NT2/D1 (cell line): ENCODE data around the gene TMEM53.
"Not testable (repeated sequence)": the region's sequence is repeated elsewhere in the genome, so short reads cannot be mapped to it uniquely, and the experiment has no call there.

ENCODE experiments used
- DNase-seq: peaks from one replicate; pipeline ENCODE4 v3.0.0-alpha.2; 2011; ENCODE audit warnings: low read depth, low spot score
- H3K27me3 ChIP-seq: 2 replicates; pipeline ENCODE4 v1.6.0; 2011; ENCODE audit warnings: mild to moderate bottlenecking; ENCODE audit not compliant: insufficient read length, insufficient read depth
- H3K36me3 ChIP-seq: 2 replicates; pipeline ENCODE4 v1.6.1; 2011; ENCODE audit warnings: mild to moderate bottlenecking, low read length, mixed read lengths; ENCODE audit not compliant: insufficient read depth, insufficient read length
- H3K4me1 ChIP-seq: 2 replicates; pipeline ENCODE4 v1.5.1; 2011; ENCODE audit not compliant: insufficient read depth, insufficient read length
- H3K4me3 ChIP-seq: 2 replicates; pipeline ENCODE4 v1.5.1; 2011; ENCODE audit warnings: low read depth; ENCODE audit not compliant: insufficient read length
- H3K9ac ChIP-seq: 2 replicates; pipeline ENCODE4 v1.6.0; 2011; ENCODE audit warnings: low read depth; ENCODE audit not compliant: insufficient read length
- H3K9me3 ChIP-seq: 2 replicates; pipeline ENCODE4 v1.5.1; 2011; ENCODE audit warnings: mild to moderate bottlenecking, low read length; ENCODE audit not compliant: insufficient read depth
- SUZ12 ChIP-seq: IDR thresholded peaks from 2 replicates; pipeline ENCODE4 v1.6.1; 2011; ENCODE audit not compliant: insufficient read length, insufficient read depth; ENCODE audit errors: extremely low read depth
- YY1 ChIP-seq: IDR thresholded peaks from 2 replicates; pipeline ENCODE4 v1.6.1; 2011; ENCODE audit not compliant: insufficient read length, insufficient read depth
- ZNF274 ChIP-seq: IDR thresholded peaks from 2 replicates; pipeline ENCODE4 v1.6.1; 2011; ENCODE audit warnings: mild to moderate bottlenecking, low read depth, low read length

Gene TMEM53

GRCh38 chr1:44670751-44671640, 3.3 kb downstream of the TMEM53 start:
- no peak for DNase-seq
- Histone ChIP-seq H3K4me3 (no peak overlapping the region), H3K9me3 (no peaks in the 10 kb centered on the region), H3K9ac (peak overlapping the region; percentile 24), H3K27me3 (no peaks in the 10 kb centered on the region), H3K4me1 (peaks cover 14% of the 10 kb centered on the region), H3K36me3 (peaks cover 4% of the 10 kb centered on the region)
- no peak for TF ChIP-seq ZNF274
- TF ChIP-seq YY1 = no peak
- no peak for TF ChIP-seq SUZ12

GRCh38 chr1:44666719-44667118, 7.6 kb downstream of the TMEM53 start:
- H3K36me3 ChIP-seq, H3K9me3 ChIP-seq, H3K9ac ChIP-seq, H3K4me3 ChIP-seq, H3K27me3 ChIP-seq, DNase-seq: not testable (repeated sequence)
- peaks cover 11% of the 10 kb centered on the region for H3K4me1 ChIP-seq

GRCh38 chr1:44664730-44665370, 9.4 kb downstream of the TMEM53 start:
- H3K9me3 ChIP-seq = no peaks in the 10 kb centered on the region
- H3K9ac ChIP-seq = no peak overlapping the region
- H3K27me3 ChIP-seq = no peaks in the 10 kb centered on the region
- peaks cover 4% of the 10 kb centered on the region for H3K36me3 ChIP-seq
- DNase-seq = no peak
- no peak overlapping the region for H3K4me3 ChIP-seq
- TF ChIP-seq SUZ12 = no peak
- no peak for TF ChIP-seq YY1
- TF ChIP-seq ZNF274 = no peak
- peaks cover 8% of the 10 kb centered on the region for H3K4me1 ChIP-seq

GRCh38 chr1:44663417-44663816, 10.9 kb downstream of the TMEM53 start:
- no peak for TF ChIP-seq YY1
- TF ChIP-seq ZNF274 = no peak
- TF ChIP-seq SUZ12 = no peak
- Histone ChIP-seq H3K9ac (no peak overlapping the region), H3K27me3 (no peaks in the 10 kb centered on the region), H3K36me3 (no peaks in the 10 kb centered on the region), H3K4me3 (no peak overlapping the region), H3K9me3 (no peaks in the 10 kb centered on the region), H3K4me1 (peaks cover 8% of the 10 kb centered on the region)
- DNase-seq = no peak

- H3K36me3 ChIP-seq = no peaks in the 10 kb centered on the region
- H3K4me3 ChIP-seq = no peak overlapping the region
- no peak for DNase-seq
- H3K9ac ChIP-seq = no peak overlapping the region
- no peak for TF ChIP-seq YY1
- TF ChIP-seq SUZ12 = no peak
- TF ChIP-seq ZNF274 = no peak
- no peaks in the 10 kb centered on the region for H3K27me3 ChIP-seq
- no peaks in the 10 kb centered on the region for H3K9me3 ChIP-seq
- peaks cover 12% of the 10 kb centered on the region for H3K4me1 ChIP-seq
Measured at GRCh38 chr1:44662683-44663030, 11.6 kb downstream of the TMEM53 start.

- H3K4me3 ChIP-seq = no peak overlapping the region
- H3K9me3 ChIP-seq = no peaks in the 10 kb centered on the region
- H3K27me3 ChIP-seq = no peaks in the 10 kb centered on the region
- H3K36me3 ChIP-seq = no peaks in the 10 kb centered on the region
- H3K4me1 ChIP-seq = peaks cover 12% of the 10 kb centered on the region
- no peak overlapping the region for H3K9ac ChIP-seq
- no peak for DNase-seq
- no peak for TF ChIP-seq SUZ12
- no peak for TF ChIP-seq YY1
- no peak for TF ChIP-seq ZNF274
Measured at GRCh38 chr1:44661781-44662682, 12.2 kb downstream of the TMEM53 start.

GRCh38 chr1:44660176-44660575, 14.1 kb downstream of the TMEM53 start:
- H3K27me3 ChIP-seq = no peaks in the 10 kb centered on the region
- H3K9me3 ChIP-seq = no peaks in the 10 kb centered on the region
- peaks cover 16% of the 10 kb centered on the region for H3K4me1 ChIP-seq
- no peak for TF ChIP-seq ZNF274
- no peak for TF ChIP-seq YY1
- no peak for TF ChIP-seq SUZ12
- no peaks in the 10 kb centered on the region for H3K36me3 ChIP-seq
- H3K9ac ChIP-seq = peak overlapping the region; percentile 22
- no peak overlapping the region for H3K4me3 ChIP-seq
- DNase-seq = no peak
